OCI-LY3 (cell line): ENCODE data around the gene LHPP.
A peak's percentile ranks its signal among the peaks of the same experiment; 100 is the strongest.

Experiments used
- H2AFZ ChIP-seq: fragments of 200-600, 300-600 bp; shearing (Covaris generic); 2 replicates; pipeline ENCODE4 v1.6.0; 2014; ENCODE audit warnings: antibody characterized with exemption, low read depth, low read length
- H3K27ac ChIP-seq: fragments of 200-600, 300-600 bp; sonication (generic); 2 replicates; pipeline ENCODE4 v1.5.1; 2014; ENCODE audit warnings: mild to moderate bottlenecking, low read length, moderate library complexity, mixed read lengths
- H3K27me3 ChIP-seq: fragments of 200-600, 300-600 bp; sonication (generic); 2 replicates; pipeline ENCODE4 v1.6.1; 2014; ENCODE audit warnings: low read depth, low read length, mixed read lengths
- H3K36me3 ChIP-seq: fragments of 200-600, 300-600 bp; sonication (generic); replicated peaks from 2 replicates; pipeline ENCODE3; 2014; ENCODE audit warnings: low read depth, low read length, mixed read lengths
- H3K4me1 ChIP-seq: fragments of 300-600, 200-600 bp; sonication (generic); 2 replicates; pipeline ENCODE4 v1.6.1; 2014; ENCODE audit warnings: low read length, mixed read lengths
- H3K4me2 ChIP-seq: fragments of 200-600, 300-600 bp; sonication (generic); 2 replicates; pipeline ENCODE4 v1.6.1; 2014; ENCODE audit warnings: low read length, mixed read lengths
- H3K4me3 ChIP-seq: fragments of 300-600, 200-600 bp; sonication (generic); 2 replicates; pipeline ENCODE4 v1.5.1; 2014; ENCODE audit warnings: antibody characterized with exemption, mild to moderate bottlenecking, low read length, moderate library complexity
- H3K79me2 ChIP-seq: fragments of 300-600, 200-600 bp; shearing (Covaris generic); 2 replicates; pipeline ENCODE4 v1.6.1; 2014; ENCODE audit warnings: mild to moderate bottlenecking, low read length, mixed read lengths
- H3K9ac ChIP-seq: fragments of 300-600, 200-600 bp; shearing (Covaris generic); 2 replicates; pipeline ENCODE4 v1.6.0; 2014; ENCODE audit warnings: mild to moderate bottlenecking, low read length, moderate library complexity
- H3K9me3 ChIP-seq: fragments of 200-600, 300-600 bp; shearing (Covaris generic); 2 replicates; pipeline ENCODE4 v1.6.1; 2014; ENCODE audit warnings: low read length, mixed read lengths; ENCODE audit not compliant: insufficient read depth
- H4K20me1 ChIP-seq: fragments of 200-600, 300-600 bp; sonication (generic); 2 replicates; pipeline ENCODE4 v1.6.1; 2016; ENCODE audit warnings: low read length, mixed read lengths; ENCODE audit not compliant: insufficient read depth
- EZH2phosphoT487 ChIP-seq: fragments of 200-600 bp; shearing (Covaris generic); IDR thresholded peaks from 2 replicates; pipeline ENCODE4 v1.6.1; 2018; ENCODE audit warnings: antibody characterized with exemption, mixed run types, low read depth
- TF ChIP-seq, protein P1 (sequence below): fragments of 200-600, 300-600 bp; sonication (generic); IDR thresholded peaks from 2 replicates; pipeline ENCODE4 v1.5.1; 2014; ENCODE audit warnings: antibody characterized with exemption, low read length, low read depth

LHPP gene

DNA sequence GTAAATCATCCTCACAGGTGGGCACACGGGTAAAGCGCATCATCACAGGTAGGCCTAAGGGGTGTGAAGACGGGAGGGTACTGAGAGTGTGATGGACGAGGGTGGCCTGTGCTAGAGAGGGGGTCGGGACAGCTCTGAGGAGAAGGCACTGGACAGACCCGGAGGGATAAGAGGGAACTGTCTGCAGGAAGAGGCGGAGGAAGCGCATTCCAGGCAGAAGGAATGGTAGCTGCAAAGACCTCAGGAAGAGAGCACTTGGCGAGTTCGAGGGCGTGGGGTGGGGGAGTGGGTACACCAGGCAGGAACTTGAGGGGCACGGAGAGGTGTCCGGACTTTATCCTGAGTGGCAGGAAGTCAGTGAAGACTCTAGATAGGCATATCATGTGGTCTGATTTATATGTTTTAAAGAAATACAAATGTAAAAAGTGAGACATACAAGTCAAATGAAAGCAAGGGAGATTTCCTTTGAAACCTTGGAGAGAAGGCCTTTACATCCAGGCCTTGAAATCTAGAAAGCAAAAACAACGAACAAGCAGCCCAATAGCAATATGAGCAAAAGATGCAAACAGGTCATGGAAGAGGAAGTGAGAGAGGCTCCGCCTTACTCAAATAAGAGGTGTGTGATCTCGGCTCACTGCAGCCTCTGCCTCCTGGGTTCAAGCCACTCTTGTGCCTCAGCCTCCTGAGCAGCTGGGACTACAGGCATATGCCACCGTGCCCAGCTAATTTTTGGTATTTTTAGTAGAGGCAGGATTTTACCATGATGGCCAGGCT, 3.6 kb downstream of the LHPP start:
- H3K9ac ChIP-seq, result no peak overlapping the region
- 0 out of 2 replicates have a peak overlapping the region, but pooled peaks have one; percentile 19 for H3K27ac ChIP-seq
- H3K79me2 ChIP-seq, result no peaks in the 10 kb centered on the region
- H3K36me3 ChIP-seq, result no peaks in the 10 kb centered on the region
- peak overlapping the region; percentile 60 for H3K4me2 ChIP-seq
- no peak for TF ChIP-seq EZH2phosphoT487
- TF ChIP-seq, protein P1, sequence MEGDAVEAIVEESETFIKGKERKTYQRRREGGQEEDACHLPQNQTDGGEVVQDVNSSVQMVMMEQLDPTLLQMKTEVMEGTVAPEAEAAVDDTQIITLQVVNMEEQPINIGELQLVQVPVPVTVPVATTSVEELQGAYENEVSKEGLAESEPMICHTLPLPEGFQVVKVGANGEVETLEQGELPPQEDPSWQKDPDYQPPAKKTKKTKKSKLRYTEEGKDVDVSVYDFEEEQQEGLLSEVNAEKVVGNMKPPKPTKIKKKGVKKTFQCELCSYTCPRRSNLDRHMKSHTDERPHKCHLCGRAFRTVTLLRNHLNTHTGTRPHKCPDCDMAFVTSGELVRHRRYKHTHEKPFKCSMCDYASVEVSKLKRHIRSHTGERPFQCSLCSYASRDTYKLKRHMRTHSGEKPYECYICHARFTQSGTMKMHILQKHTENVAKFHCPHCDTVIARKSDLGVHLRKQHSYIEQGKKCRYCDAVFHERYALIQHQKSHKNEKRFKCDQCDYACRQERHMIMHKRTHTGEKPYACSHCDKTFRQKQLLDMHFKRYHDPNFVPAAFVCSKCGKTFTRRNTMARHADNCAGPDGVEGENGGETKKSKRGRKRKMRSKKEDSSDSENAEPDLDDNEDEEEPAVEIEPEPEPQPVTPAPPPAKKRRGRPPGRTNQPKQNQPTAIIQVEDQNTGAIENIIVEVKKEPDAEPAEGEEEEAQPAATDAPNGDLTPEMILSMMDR, result no peak
- no peak overlapping the region for H3K4me3 ChIP-seq
- H3K4me1 ChIP-seq, result peaks cover 13% of the 10 kb centered on the region
- H3K27me3 ChIP-seq, result no peaks in the 10 kb centered on the region
- H2AFZ ChIP-seq, result no peak overlapping the region
- no peaks in the 10 kb centered on the region for H3K9me3 ChIP-seq
- H4K20me1 ChIP-seq, result no peaks in the 10 kb centered on the region

DNA sequence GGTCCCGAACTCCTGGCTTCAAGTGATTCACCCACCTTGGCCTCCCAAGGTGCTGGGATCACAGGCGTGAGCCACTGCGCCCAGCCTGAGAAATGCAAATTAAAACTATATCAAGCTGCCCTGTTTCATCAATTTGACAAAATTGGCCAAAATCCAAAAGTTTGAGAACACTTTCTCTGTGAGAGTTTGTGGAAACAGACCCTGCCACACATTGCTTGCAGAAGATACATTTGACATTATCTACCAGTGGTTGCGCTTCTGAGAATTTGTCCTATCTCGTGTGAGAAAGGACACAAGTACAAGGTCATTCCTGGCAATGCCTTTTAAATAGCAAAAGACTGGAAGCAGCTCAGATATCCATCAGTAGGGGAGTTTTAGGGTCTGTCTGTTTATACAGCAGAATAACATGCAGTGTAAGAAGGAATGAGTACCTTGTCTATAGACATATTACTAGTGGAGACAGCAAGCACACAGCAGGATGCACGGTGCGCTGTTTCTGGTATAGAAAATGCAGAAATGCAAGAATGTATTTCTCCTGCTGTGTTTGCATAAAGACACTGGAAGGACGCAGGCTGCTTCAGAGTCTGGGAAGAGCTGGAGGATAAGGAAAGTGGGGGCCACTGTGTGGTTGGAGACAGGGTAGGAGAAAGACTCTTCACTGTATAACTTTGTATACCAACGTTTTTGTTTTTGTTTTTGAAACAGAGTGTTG, 4.3 kb downstream of the LHPP start:
- no peaks in the 10 kb centered on the region for H3K27me3 ChIP-seq
- no peaks in the 10 kb centered on the region for H3K36me3 ChIP-seq
- TF ChIP-seq, protein P1, result no peak
- no peak for TF ChIP-seq EZH2phosphoT487
- no peaks in the 10 kb centered on the region for H4K20me1 ChIP-seq
- no peak overlapping the region for H3K4me3 ChIP-seq
- no peak overlapping the region for H3K9ac ChIP-seq
- peaks cover 13% of the 10 kb centered on the region for H3K4me1 ChIP-seq
- H2AFZ ChIP-seq, result no peak overlapping the region
- no peaks in the 10 kb centered on the region for H3K9me3 ChIP-seq
- H3K4me2 ChIP-seq, result peak overlapping the region; percentile 60
- H3K79me2 ChIP-seq, result no peaks in the 10 kb centered on the region
- no peak overlapping the region for H3K27ac ChIP-seq

DNA sequence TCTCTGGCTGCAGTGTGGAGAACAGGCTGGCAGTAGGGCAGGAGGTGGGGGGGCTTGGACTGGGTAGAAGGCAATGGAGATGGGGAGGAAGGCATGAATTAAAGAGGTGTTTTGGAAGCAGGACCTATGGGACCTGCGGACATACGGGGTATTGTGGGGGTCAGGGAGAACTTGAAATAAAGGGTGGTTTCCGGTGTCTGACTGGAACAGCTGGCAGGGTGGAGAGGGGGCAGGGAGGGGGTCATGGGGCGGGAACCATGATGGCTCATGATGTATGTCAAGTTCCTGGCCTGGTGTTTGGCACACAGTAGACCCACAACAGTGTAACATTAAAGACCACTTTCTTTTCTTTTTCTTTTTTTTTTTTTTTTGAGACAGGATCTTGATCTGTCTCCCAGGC, 5.5 kb downstream of the LHPP start:
- Histone ChIP-seq H3K36me3 (no peaks in the 10 kb centered on the region), H3K27ac (no peak overlapping the region), H3K9me3 (no peaks in the 10 kb centered on the region), H3K27me3 (no peaks in the 10 kb centered on the region), H3K4me3 (no peak overlapping the region), H4K20me1 (no peaks in the 10 kb centered on the region), H3K4me1 (peaks cover 13% of the 10 kb centered on the region), H3K9ac (no peak overlapping the region), H2AFZ (no peak overlapping the region), H3K4me2 (no peak overlapping the region), H3K79me2 (no peaks in the 10 kb centered on the region)
- TF ChIP-seq EZH2phosphoT487, result no peak

DNA sequence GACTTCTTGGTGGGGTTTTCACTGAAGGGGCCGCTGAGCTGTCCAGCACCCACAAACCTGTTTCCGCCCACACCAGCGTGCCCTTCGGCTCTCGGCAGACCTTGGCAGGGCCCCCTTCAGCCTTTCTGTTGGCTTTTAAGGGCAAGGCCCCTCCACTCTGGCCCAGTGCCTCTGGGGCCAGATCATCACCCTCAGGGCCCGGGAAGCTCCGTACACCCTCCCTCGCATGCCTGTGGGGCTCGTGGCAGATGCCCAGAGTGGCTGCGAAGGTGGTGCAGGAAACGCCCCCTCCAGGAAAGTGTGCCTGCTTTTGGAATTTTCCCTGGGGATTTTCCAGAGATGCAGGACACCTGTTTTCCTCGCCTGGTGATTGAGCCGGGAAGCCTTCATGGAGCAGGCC, 7.0 kb downstream of the LHPP start:
- H2AFZ ChIP-seq, result no peak overlapping the region
- no peak overlapping the region for H3K4me3 ChIP-seq
- no peak overlapping the region for H3K9ac ChIP-seq
- H4K20me1 ChIP-seq, result no peaks in the 10 kb centered on the region
- TF ChIP-seq EZH2phosphoT487, result no peak
- TF ChIP-seq, protein P1, result no peak
- no peaks in the 10 kb centered on the region for H3K27me3 ChIP-seq
- no peak overlapping the region for H3K27ac ChIP-seq
- no peaks in the 10 kb centered on the region for H3K36me3 ChIP-seq
- no peaks in the 10 kb centered on the region for H3K9me3 ChIP-seq
- no peaks in the 10 kb centered on the region for H3K79me2 ChIP-seq
- peaks cover 13% of the 10 kb centered on the region for H3K4me1 ChIP-seq
- no peak overlapping the region for H3K4me2 ChIP-seq
